PC-3 (cell line): Measurements from ENCODE around the gene CSTPP1.

Experiments
- EZH2 ChIP-seq: fragments of 300-600 bp; sonication (generic); IDR thresholded peaks from one replicate; pipeline ENCODE4 v1.6.1; 2017; ENCODE audit warnings: antibody characterized with exemption, mild to moderate bottlenecking, low read length; ENCODE audit not compliant: unreplicated experiment
- EZH2phosphoT487 ChIP-seq: fragments of 300-600 bp; sonication (generic); IDR thresholded peaks from 2 replicates; pipeline ENCODE4 v1.6.1; 2018; ENCODE audit warnings: mild to moderate bottlenecking, antibody characterized with exemption, low read length, borderline replicate concordance
- TF ChIP-seq, protein P1 (sequence below): fragments of 300-600 bp; sonication (generic); conservative IDR thresholded peaks from 2 replicates; pipeline ENCODE4 v1.5.1; 2017; ENCODE audit warnings: antibody characterized with exemption, low read depth, mild to moderate bottlenecking, low read length

DNA sequence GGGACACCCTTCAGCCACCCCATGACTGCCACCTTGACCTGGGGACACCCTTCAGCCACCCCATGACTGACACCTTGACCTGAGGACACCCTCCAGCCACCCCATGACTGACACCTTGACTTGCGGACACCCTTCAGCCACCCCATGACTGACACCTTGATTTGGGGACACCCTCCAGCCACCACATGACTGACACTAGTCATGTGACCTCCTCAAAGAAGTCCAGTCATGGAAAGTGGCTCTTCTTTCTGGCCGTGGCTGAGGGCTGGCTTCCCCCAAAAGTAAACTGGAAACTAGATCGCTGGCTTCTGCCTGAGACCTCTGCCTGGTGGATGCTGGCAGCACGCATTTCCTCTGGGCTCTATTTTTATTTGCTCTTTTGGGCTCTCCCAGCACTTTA, 211.7 kb downstream of the CSTPP1 start:
- no peak for TF ChIP-seq EZH2
- TF ChIP-seq, protein P1, sequence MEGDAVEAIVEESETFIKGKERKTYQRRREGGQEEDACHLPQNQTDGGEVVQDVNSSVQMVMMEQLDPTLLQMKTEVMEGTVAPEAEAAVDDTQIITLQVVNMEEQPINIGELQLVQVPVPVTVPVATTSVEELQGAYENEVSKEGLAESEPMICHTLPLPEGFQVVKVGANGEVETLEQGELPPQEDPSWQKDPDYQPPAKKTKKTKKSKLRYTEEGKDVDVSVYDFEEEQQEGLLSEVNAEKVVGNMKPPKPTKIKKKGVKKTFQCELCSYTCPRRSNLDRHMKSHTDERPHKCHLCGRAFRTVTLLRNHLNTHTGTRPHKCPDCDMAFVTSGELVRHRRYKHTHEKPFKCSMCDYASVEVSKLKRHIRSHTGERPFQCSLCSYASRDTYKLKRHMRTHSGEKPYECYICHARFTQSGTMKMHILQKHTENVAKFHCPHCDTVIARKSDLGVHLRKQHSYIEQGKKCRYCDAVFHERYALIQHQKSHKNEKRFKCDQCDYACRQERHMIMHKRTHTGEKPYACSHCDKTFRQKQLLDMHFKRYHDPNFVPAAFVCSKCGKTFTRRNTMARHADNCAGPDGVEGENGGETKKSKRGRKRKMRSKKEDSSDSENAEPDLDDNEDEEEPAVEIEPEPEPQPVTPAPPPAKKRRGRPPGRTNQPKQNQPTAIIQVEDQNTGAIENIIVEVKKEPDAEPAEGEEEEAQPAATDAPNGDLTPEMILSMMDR, result no peak
- TF ChIP-seq EZH2phosphoT487, result no peak
